ENCODE data around the gene E2F2.
A peak's percentile ranks its signal among the peaks of the same experiment; 100 is the strongest.

Gene E2F2

GRCh38 chr1:23484253-23485001 is 46.6 kb downstream of the E2F2 start:
- peak; percentile 90 for DNase-seq (ENCODE audit: low read depth)

DNA sequence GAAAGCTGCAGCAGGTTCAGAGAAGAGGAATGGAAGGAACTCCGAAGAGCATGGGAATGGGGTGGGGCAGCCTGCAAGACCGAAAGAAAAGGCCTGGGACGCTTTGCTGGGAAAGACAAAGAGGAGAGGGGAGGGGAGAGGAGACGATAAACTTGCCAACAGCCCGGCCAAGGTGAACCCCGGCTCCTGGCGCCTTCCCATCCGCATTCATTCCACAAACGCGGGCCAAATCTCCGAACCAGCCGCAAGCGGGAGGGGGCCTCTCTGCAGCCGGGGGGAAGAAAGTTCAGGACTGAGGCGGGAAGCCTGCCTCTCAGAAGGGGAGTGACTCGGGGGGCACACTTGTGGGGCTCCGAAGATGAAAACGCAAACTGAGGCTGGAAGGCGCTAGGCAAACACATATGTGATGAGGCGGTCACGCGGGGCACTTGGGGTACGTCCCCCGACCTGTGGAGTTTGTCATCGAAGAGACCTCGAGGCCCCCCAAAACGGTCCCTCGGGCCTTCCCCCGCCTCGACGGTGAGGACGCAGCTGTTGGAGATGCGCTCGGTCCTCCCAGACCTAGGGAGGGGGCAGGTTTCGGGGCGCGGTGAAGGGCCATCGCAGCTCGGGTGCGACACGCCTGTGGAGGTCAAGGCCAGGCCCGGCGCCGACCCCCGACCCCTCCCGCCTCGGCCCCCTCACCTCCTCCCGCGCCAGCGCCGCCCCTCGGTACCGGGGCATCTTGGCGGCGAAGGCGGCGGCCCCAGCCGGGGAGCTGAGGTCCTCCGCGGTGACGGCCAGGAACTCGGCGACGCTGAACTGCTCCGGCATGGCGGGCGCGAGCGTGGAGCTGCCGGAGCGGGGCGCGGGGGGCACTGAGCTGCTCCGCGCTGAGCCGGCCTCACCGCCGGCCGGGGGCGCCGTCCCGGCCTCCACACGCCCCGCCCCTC is 47.4 kb downstream of the E2F2 start, which contains the start of gene ASAP3:
Gene ASAP3 (minus strand): TSS at position 859 of the 932 bp plus-strand sequence. CDS start 46 bp downstream, at position 813.
- no peak for DNase-seq (ENCODE audit: low read depth)

GRCh38 chr1:23481904-23482303 is 49.1 kb downstream of the E2F2 start:
- no peak for DNase-seq (ENCODE audit: low read depth)

DNA sequence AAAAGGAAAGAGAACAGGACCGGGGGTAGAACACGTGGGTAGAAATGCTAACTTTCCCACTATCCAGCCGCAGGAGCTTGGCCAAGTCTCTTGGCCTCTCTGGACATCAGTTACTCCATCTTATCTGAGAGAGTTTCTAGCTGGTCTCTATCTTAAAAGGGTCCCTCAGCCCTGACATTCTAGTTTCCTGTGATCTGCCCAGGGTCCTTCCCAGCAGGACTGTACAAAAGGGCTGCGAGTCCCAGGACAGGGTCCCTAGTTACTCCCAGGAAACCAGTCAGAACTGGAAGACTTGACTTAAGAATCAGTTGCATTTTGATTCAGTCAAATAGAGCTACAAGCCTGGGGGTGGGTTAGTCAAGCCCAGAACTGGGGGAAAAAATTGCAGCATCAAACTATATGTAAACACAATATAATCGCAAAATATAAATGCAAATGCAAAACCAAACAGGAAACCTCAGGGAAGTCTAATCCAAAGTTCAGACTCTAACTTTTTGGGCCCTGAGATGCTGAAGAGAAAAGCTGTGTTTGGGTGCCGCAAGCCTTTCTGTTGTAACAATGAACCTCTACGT is 49.9 kb downstream of the E2F2 start:
- no peak for DNase-seq (ENCODE audit: low read depth)

DNA sequence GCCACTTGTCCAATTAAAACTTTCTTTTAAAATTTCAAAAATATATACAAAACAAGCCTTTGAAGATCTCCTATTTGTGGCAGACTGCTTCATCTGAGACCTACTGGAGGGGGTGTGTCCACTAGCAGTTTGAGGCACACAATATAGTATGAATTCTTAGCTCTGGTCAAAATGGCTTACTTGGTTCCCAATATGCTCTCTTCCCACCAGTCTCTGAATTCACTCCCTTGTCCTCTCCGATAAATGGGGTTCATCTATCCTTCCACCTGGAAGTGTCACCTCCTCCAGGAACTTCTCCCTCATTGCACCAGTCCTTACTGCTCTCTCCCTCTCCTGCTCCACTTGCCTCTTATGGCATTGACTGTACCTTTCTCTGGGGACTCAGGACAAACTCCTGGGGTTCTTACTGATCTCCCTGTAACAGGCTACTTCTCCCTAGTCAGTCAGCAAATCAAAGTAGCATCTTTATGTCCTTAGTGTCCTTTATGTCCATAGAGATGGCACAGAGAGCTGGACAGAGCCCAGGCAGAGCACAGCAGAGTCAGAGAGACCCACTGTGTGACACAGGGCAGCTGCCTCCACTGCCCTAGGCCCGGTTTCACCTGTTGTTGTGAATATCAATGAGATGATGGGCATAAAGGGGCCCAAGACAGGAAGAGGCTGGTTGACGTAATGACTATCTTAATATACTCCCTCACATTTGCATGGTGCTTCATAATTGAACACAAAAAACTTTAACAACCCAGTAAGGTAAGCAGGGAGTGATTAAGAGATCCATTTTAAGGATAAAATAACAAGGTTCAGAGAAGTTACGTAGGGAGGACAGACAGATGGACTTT is 50.6 kb downstream of the E2F2 start:
- DNase-seq (ENCODE audit: low read depth), result no peak

DNA sequence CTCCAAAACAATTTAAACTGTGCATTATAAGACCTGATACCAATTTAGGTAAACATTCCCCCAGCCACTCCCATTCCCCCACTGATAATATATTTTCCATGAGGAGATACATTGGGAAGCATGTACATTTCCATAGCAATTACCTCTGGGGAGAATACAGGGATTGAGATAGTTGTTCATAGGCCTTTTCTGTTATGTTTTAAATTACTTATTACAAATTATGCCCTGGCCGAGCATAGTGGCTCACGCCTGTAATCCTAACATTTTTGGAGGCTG is 51.4 kb downstream of the E2F2 start:
- no peak for DNase-seq (ENCODE audit: low read depth)

- no peak for DNase-seq (ENCODE audit: low read depth)
Measured at GRCh38 chr1:23478896-23479665, 52.0 kb downstream of the E2F2 start.

DNA sequence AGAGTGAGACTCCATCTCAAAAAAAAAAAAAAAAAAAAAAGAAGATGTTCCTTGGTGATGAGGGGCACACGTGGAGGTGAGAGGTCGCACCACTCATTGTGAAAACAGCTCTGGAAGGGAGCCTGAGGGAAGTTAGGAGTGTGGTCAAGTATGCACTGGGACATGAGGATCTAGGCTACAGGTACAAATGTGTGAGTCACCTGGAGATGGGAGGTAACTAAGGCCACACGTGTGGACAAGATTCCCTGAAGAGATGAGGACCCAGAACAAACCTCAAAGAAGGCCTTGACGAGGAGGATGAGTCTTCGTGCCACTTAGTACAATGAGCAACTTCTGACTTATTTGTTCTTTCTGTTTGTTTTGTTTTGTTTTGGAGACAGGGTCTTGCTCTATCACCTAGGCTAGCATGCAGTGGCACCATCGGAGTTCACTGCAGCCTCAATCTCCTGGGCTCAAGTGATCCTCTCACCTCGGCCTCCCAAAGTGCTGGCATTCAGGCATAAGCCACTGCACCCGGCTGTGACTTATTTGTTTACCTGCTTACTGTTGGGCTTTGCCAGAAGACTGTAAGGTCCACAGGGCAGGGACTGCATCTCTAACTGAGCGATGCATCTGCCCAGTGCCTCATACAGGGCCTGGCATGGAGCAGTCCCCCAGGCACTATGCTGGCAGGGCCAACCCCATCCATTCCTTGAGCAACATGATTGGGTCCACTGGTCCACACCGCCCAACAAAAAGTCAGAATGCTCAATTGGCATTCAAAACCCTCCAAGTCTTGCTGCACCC is 53.5 kb downstream of the E2F2 start:
- no peak for DNase-seq (ENCODE audit: low read depth)

DNA sequence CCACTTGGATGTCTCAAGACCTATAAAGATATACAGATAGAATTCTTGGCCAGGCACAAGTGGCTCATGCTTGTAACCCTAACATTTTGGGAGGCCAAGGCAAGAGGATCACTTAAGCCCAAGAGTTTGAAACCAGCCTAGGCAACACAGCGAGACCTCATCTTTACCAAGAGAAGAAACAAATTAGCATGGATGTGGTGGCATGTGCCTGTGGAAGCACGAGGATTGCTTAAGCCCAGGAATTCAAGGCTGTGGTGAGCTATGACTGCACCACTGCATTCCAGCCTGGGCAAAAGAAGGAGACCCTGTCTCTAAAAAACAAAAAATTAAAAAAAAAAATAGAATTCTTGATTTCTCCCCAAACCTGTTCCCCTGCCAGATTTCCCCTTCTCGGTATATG is 55.4 kb downstream of the E2F2 start:
- no peak for DNase-seq (ENCODE audit: low read depth)

- no peak for DNase-seq (ENCODE audit: low read depth)
Measured at GRCh38 chr1:23475134-23475628, 55.9 kb downstream of the E2F2 start.

GRCh38 chr1:23473037-23473800 is 57.8 kb downstream of the E2F2 start:
- no peak for DNase-seq (ENCODE audit: low read depth)

GRCh38 chr1:23472351-23473036 is 58.5 kb downstream of the E2F2 start:
- no peak for DNase-seq (ENCODE audit: low read depth)

GRCh38 chr1:23471473-23472075 is 59.5 kb downstream of the E2F2 start:
- DNase-seq (ENCODE audit: low read depth), result no peak

GRCh38 chr1:23470282-23471070 is 60.6 kb downstream of the E2F2 start:
- DNase-seq (ENCODE audit: low read depth), result no peak

GRCh38 chr1:23469372-23469982 is 61.6 kb downstream of the E2F2 start:
- no peak for DNase-seq (ENCODE audit: low read depth)

- no peak for DNase-seq (ENCODE audit: low read depth)
Measured at GRCh38 chr1:23466423-23466989, 64.5 kb downstream of the E2F2 start.

DNA sequence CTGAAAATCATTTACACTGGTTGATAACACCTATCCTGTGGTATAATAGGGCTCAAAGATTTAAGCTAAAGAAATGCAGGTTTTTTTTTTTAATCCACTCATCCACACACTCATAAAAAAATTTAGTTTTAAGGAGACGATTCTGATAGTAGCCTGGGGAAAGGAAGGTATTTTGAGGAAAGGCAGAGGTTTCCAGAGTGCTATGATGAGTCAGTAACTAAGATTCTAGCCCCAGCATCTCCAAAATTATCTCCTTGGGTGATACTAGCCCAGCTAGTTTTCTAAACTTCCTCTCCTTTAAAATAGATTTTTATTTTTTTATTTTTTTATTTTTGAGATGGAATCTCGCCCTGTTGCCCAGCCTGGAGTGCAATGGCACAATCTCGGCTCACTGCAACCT is 67.7 kb downstream of the E2F2 start:
- no peak for DNase-seq (ENCODE audit: low read depth)
